ENCODE results near the gene ZCWPW1. TPM values are rescaled to one million over a fixed set of nuclear protein-coding genes. Genes with fewer than 3 reads are reported as not detected.
A peak's percentile ranks its signal among the peaks of the same experiment; 100 is the strongest.
"Not testable (repeated sequence)": the region's sequence is repeated elsewhere in the genome, so short reads cannot be mapped to it uniquely, and the experiment has no call there.

The ZCWPW1 gene
- total RNA-seq, 2 donors from 2014 or later: 3.1 to 3.5 TPM

GRCh38 chr7:100389437-100390088, 38.9 kb downstream of the ZCWPW1 start:
- peaks cover 0 to 10% of the 10 kb centered on the region in 2 donors for H3K4me1 ChIP-seq (ENCODE audit: control insufficient read depth in 1 of 2, low read depth in 2 of 2)
- H3K27me3 ChIP-seq (replicated peaks; ENCODE audit: insufficient read depth): no peaks in the 10 kb centered on the region
- H3K4me3 ChIP-seq: no peak overlapping the region
- H3K9me3 ChIP-seq: no peaks in the 10 kb centered on the region
- ATAC-seq (ENCODE audit: insufficient number of reproducible peaks, low FRiP score, low read depth) (no peak), DNase-seq (ENCODE audit: low spot score) (no peak)
- no peak overlapping the region for H3K27ac ChIP-seq
- no peak for TF ChIP-seq CTCF (IDR thresholded peaks at IDR 0.05)
- H3K36me3 ChIP-seq: no peaks in the 10 kb centered on the region

- H3K27me3 ChIP-seq (replicated peaks; ENCODE audit: insufficient read depth): no peaks in the 10 kb centered on the region
- TF ChIP-seq CTCF (IDR thresholded peaks at IDR 0.05): no peak
Measured at GRCh38 chr7:100387695-100388094, 40.8 kb downstream of the ZCWPW1 start.

GRCh38 chr7:100386940-100387339, 41.6 kb downstream of the ZCWPW1 start:
- Histone ChIP-seq H3K4me1 (ENCODE audit: control insufficient read depth in 1 of 2, low read depth in 2 of 2) (peaks cover 0 to 10% of the 10 kb centered on the region in 2 donors), H3K27me3 (replicated peaks; ENCODE audit: insufficient read depth) (no peaks in the 10 kb centered on the region), H3K4me3 (no peak overlapping the region), H3K36me3 (no peaks in the 10 kb centered on the region), H3K27ac (no peak overlapping the region), H3K9me3 (no peaks in the 10 kb centered on the region)
- ATAC-seq (ENCODE audit: insufficient number of reproducible peaks, low FRiP score, low read depth): no peak
- DNase-seq (ENCODE audit: low spot score): no peak
- TF ChIP-seq CTCF (IDR thresholded peaks at IDR 0.05): no peak

More at GRCh38 chr7:100387695-100388094, 40.8 kb downstream of the ZCWPW1 start:
- no peak overlapping the region for H3K4me3 ChIP-seq
- ATAC-seq (ENCODE audit: insufficient number of reproducible peaks, low FRiP score, low read depth) (no peak), DNase-seq (ENCODE audit: low spot score) (no peak)
- no peaks in the 10 kb centered on the region for H3K36me3 ChIP-seq
- H3K27ac ChIP-seq: no peak overlapping the region
- peaks cover 0 to 10% of the 10 kb centered on the region in 2 donors for H3K4me1 ChIP-seq (ENCODE audit: control insufficient read depth in 1 of 2, low read depth in 2 of 2)
- H3K9me3 ChIP-seq: no peaks in the 10 kb centered on the region

- Histone ChIP-seq H3K36me3 (no peaks in the 10 kb centered on the region), H3K27ac (no peak overlapping the region), H3K4me1 (ENCODE audit: control insufficient read depth in 1 of 2, low read depth in 2 of 2) (peaks cover 0 to 10% of the 10 kb centered on the region in 2 donors), H3K4me3 (no peak overlapping the region), H3K9me3 (no peaks in the 10 kb centered on the region), H3K27me3 (replicated peaks; ENCODE audit: insufficient read depth) (no peaks in the 10 kb centered on the region)
- no peak for ATAC-seq (ENCODE audit: insufficient number of reproducible peaks, low FRiP score, low read depth)
- TF ChIP-seq CTCF (IDR thresholded peaks at IDR 0.05): no peak
- DNase-seq (ENCODE audit: low spot score): no peak
Measured at GRCh38 chr7:100384628-100385294, 43.7 kb downstream of the ZCWPW1 start.

- not testable (repeated sequence) for H3K27me3 ChIP-seq (replicated peaks; ENCODE audit: insufficient read depth); ATAC-seq (ENCODE audit: insufficient number of reproducible peaks, low FRiP score, low read depth); DNase-seq (ENCODE audit: low spot score); H3K9me3 ChIP-seq; H3K4me1 ChIP-seq (ENCODE audit: control insufficient read depth in 1 of 2, low read depth in 2 of 2); H3K4me3 ChIP-seq; H3K36me3 ChIP-seq
- peak overlapping the region in 1 of 2 donors; percentile 41 for H3K27ac ChIP-seq
Measured at GRCh38 chr7:100382234-100382853, 46.2 kb downstream of the ZCWPW1 start.

- H3K9me3 ChIP-seq; DNase-seq (ENCODE audit: low spot score); H3K27ac ChIP-seq; H3K36me3 ChIP-seq; ATAC-seq (ENCODE audit: insufficient number of reproducible peaks, low FRiP score, low read depth); H3K27me3 ChIP-seq (replicated peaks; ENCODE audit: insufficient read depth); H3K4me3 ChIP-seq; H3K4me1 ChIP-seq (ENCODE audit: control insufficient read depth in 1 of 2, low read depth in 2 of 2): not testable (repeated sequence)
Measured at GRCh38 chr7:100381531-100382233, 46.8 kb downstream of the ZCWPW1 start.
